ENCODE data around the gene SERINC1.
A peak's percentile ranks its signal among the peaks of the same experiment; 100 is the strongest.
"Not testable (repeated sequence)": the region's sequence is repeated elsewhere in the genome, so short reads cannot be mapped to it uniquely, and the experiment has no call there.

SERINC1 gene

DNA sequence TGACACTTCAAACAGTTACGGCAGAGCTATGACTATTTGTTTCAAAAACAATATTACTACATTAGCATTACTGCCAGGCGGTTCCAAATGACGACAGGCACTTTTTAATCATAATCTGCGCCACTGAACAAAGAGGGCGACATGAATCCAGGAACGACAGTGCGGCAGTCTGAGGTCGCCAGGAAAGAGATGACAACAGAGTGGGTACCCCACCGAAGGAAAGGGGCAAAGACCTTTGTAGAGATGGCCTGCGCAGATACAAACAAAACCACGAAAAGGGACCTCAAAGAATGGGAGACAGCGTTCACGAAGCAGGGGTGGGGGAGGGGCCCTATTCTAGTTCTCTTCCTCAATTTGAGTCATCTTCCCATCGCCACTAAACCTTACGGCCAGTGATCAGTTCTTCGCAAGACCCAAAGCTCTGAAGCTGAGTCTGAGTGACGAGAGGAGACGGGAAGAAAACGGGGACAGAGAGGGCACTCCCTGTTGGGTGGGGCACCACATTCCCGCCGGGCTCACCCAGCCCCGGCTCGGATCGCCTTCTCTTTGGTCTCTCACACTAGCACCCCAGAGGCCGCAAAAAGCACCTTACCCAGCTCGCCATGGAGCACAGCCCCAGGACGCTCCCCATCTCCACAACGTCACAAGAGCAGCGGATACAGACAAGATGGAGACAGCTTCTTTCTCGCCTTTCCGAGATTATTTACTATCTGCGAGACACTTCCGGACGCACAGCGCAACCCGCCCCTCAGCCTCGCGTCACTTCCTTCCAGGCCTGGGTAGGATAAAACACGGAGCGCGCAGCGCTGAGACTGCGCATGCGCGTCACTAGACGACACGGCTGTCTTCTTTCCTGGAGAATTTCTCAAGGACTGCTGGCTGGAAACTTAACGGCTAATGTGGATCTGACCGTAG, at the start of gene SERINC1:
Gene SERINC1, minus strand, starts transcription at position 701 of the 915 bp plus-strand sequence. Its CDS starts 70 bp downstream, at position 631.
- DNase-seq (ENCODE audit: low read depth) = peak; percentile 87

DNA sequence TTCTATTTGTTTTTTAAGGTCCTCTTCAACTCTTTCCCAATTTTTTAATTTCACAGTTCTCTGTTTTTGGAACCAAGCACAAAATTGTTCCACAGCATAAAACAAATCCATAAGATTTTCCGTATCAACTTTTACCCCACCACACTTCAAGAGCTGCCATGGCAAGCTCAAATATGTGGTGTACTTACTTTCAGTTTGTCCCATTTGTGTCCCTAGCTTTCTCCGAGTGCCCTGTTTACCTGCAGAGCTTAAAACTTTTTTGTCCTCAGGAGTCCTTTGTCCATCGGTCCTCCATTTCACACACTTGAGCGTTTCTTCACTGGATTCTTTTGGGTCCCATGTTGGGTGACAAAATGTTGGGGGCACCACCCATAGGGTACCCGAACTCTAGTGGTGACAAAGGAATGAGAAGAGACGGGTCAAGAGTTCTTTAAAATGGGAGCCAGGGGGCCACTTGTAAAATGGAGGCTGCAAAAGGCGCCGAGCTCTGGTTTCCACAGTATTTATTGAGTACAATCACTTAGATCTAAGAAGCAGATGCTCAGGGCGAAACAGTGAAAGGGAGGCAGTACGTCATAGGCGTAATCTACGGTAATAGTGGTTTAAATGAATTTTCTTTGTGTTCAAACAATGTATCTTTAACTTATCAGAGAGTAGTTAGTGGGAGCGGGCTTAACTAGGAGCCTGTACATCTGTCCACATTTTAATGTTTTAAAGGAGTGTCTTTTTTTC, 39.8 kb upstream of the SERINC1 start:
- DNase-seq (ENCODE audit: low read depth) = no peak

DNA sequence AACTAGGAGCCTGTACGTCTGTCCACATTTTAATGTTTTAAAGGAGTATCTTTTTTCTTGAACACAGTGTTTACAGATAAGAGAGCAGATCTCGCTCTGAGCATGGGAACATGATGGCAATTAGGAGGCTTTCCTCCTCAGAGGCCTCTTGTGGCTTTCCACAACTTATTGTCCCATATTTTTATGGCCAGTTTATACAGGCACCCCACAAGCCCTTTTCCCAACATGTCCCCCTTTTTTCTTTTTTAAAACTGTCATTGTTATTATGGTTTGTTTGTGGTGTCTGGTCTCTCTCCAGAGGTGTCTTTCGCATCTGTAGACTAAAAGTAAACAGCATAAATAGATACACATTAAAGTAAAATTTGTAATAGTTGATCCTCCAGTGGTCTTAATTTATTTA, 33.6 kb upstream of the SERINC1 start:
- DNase-seq (ENCODE audit: low read depth) = not testable (repeated sequence)

GRCh38 chr6:122501475-122501874, 29.9 kb upstream of the SERINC1 start:
- DNase-seq (ENCODE audit: low read depth) = no peak

- no peak for DNase-seq (ENCODE audit: low read depth)
Observed at GRCh38 chr6:122495612-122496011, 24.0 kb upstream of the SERINC1 start.

- DNase-seq (ENCODE audit: low read depth) = no peak
Observed at GRCh38 chr6:122494665-122495272, 23.2 kb upstream of the SERINC1 start.

DNA sequence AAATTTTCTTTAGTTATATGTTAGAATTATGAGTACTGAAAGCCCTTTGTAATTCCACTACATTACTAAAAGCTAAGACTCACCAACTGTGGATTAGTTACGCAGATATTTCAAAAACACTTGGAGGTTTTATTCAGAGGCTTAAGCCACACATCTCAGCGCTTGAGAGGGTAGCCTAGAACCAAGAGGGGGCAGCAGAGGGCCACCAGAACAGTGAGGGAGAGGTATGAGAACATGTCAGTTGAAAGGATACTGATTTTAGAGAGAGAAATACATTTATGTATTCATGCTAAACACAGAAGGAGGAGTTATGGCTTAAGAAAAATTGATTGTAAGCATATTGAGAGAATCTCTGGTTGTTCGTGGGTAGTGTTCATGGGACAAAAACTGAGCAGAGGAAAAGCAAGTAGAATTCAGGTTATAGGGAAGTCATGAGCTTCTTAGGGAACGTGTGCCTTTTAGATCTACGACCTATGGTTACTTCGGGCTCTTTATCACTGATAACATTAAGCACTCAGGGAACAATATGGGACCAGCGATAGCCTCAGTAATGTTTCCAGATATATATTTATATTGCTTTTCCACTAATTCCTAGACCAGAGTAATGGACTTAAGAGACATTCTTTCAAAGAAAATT, 20.4 kb upstream of the SERINC1 start:
- peak; percentile 20 for DNase-seq (ENCODE audit: low read depth)

- no peak for DNase-seq (ENCODE audit: low read depth)
Observed at GRCh38 chr6:122490607-122491006, 19.0 kb upstream of the SERINC1 start.

GRCh38 chr6:122484760-122485159, 13.2 kb upstream of the SERINC1 start:
- no peak for DNase-seq (ENCODE audit: low read depth)

- no peak for DNase-seq (ENCODE audit: low read depth)
Observed at GRCh38 chr6:122482750-122483080, 11.1 kb upstream of the SERINC1 start.

DNA sequence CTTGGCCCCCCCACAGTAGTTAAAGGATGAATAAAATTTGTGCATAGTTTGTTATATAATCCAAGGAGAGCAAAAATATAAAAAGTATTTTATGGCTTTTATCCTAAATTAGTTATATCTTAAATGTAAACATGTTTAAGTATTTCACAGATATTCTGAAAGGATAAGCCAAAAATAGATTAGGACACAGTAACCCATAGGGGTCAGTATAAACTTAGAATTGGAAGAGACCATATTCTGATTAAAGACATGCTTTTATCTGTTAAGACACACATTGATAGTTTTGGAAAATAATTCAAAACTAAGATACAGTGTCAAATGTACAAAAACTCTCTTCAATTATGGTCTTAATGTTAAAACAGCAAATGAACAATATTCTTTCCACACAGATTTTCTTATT, 4.5 kb upstream of the SERINC1 start:
- DNase-seq (ENCODE audit: low read depth) = no peak

DNA sequence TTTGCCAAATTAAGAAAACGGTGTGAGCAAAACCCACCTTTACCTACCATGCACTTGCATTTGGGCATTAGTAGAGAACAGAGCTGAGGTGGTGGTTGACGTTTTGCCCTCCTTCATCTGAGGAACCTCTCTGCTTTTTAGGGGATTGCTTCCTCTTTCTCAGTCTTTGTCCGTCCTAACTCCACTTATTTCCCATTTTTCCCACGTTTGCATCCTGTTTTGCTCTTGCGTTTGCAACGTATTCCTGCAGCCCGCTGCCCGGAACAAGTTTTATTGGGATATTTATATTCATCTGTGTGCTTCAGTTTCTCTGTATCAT, 374 bp upstream of the SERINC1 start:
- DNase-seq (ENCODE audit: low read depth) = no peak

DNA sequence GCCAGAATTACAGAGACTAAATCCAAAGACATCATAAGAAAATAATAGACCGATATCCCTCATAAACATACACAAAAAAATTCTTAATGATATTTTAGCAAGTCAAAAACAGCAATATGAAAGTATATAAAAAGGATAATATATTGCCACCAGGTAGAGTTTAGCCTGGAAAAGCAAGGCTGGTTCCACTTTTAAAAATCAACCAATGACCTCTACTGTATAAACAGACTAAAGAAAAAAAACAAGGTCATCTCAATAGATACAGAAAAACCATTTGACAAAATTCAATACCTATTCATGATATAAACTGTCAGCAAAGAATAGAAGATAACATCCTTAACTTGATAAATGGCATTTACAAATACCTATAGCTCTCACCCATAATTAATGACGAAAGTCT, 9.7 kb downstream of the SERINC1 start:
- no peak for DNase-seq (ENCODE audit: low read depth)

- DNase-seq (ENCODE audit: low read depth) = not testable (repeated sequence)
Observed at GRCh38 chr6:122459865-122460416, 11.7 kb downstream of the SERINC1 start.

GRCh38 chr6:122459240-122459639, 12.4 kb downstream of the SERINC1 start:
- no peak for DNase-seq (ENCODE audit: low read depth)

DNA sequence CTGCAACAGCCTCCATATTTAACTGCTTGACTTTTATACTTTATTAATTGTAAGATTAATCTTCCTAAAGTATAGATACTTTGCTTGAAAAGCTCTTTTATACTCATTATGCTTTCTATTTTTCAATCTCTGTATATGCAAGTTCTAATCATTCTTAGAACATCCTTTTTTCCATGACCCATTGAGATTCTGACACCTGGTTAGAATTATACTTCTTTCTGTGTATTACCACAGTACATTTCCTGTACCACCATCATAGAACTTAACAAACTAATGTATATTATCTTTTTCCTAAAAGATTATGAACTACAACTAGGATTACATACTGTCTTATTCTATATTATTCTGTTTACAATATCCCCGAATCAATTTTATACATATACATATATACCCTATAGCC, 13.5 kb downstream of the SERINC1 start:
- DNase-seq (ENCODE audit: low read depth) = no peak

GRCh38 chr6:122455116-122455515, 16.5 kb downstream of the SERINC1 start:
- DNase-seq (ENCODE audit: low read depth) = not testable (repeated sequence)

GRCh38 chr6:122454673-122455072, 16.9 kb downstream of the SERINC1 start:
- no peak for DNase-seq (ENCODE audit: low read depth)

GRCh38 chr6:122452509-122452908, 19.1 kb downstream of the SERINC1 start:
- no peak for DNase-seq (ENCODE audit: low read depth)

- DNase-seq (ENCODE audit: low read depth) = no peak
Observed at GRCh38 chr6:122449069-122449468, 22.5 kb downstream of the SERINC1 start.

GRCh38 chr6:122445274-122445673, 26.3 kb downstream of the SERINC1 start:
- DNase-seq (ENCODE audit: low read depth) = no peak

GRCh38 chr6:122438975-122439374, 32.6 kb downstream of the SERINC1 start:
- no peak for DNase-seq (ENCODE audit: low read depth)

Data from stimulated activated CD8-positive, alpha-beta memory T cell treated with anti-CD3 and anti-CD28 coated beads, Interleukin-12 subunit alpha, Interleukin-12 subunit beta, amount 100 ng/mL, for 4 hours (primary cell).